H1 (cell line): ENCODE measurements around the gene ATP6V0A4. TPM values are rescaled to one million over a fixed set of nuclear protein-coding genes. Genes with fewer than 3 reads are reported as not detected.
A peak's percentile ranks its signal among the peaks of the same experiment; 100 is the strongest.

Experiments used
- CTCF ChIA-PET: fragments of 300-600 bp; sonication (Branson Sonifier 250); formaldehyde crosslinking; loops from one replicate; lab custom pipeline; 2021; ENCODE audit not compliant: partially characterized antibody; lab: Charles Lee
- POLR2A ChIA-PET: fragments of 300-600 bp; sonication (Branson Sonifier 250); formaldehyde crosslinking; loops from one replicate; lab custom pipeline; 2021; ENCODE audit warnings: inconsistent platforms; ENCODE audit not compliant: partially characterized antibody; lab: Charles Lee
- DNase-seq, 2 experiments: peaks; one replicate each; pipeline versions ENCODE4 v3.0.0 to v3.0.0-alpha.2; 2010 to 2022; ENCODE audit warnings: low spot score in 2 of 2, low read depth in 1 of 2, mixed read lengths in 1 of 2
- FAIRE-seq: peaks from 2 replicates; lab custom pipeline; 2011; peaks lifted over from hg19 to GRCh38; lab: Jason Lieb, UNC
- H2AFZ ChIP-seq: 2 replicates; pipeline ENCODE4 v1.8.1; 2012; ENCODE audit warnings: low read length, inconsistent platforms
- H2AK5ac ChIP-seq: 2 replicates; pipeline ENCODE4 v1.6.1; 2013; ENCODE audit warnings: low read depth, low read length
- H2BK120ac ChIP-seq: replicated peaks from 2 replicates; pipeline ENCODE3; 2013; ENCODE audit warnings: low read depth, low read length, inconsistent platforms
- H2BK12ac ChIP-seq: 2 replicates; pipeline ENCODE4 v1.6.1; 2013; ENCODE audit warnings: low read depth, low read length
- H2BK15ac ChIP-seq: 2 replicates; pipeline ENCODE4 v1.6.1; 2013; ENCODE audit warnings: low read length
- H2BK20ac ChIP-seq: 2 replicates; pipeline ENCODE4 v1.6.1; 2013; ENCODE audit warnings: low read length
- H2BK5ac ChIP-seq: 2 replicates; pipeline ENCODE4 v1.6.1; 2013; ENCODE audit warnings: low read depth, low read length
- H3K14ac ChIP-seq: 2 replicates; pipeline ENCODE4 v1.6.1; 2013; ENCODE audit warnings: inconsistent platforms; ENCODE audit not compliant: insufficient read length
- H3K18ac ChIP-seq: 2 replicates; pipeline ENCODE4 v1.6.1; 2013; ENCODE audit warnings: low read length; ENCODE audit errors: extremely low read depth
- H3K23ac ChIP-seq: 2 replicates; pipeline ENCODE4 v1.6.1; 2013; ENCODE audit warnings: inconsistent platforms; ENCODE audit not compliant: insufficient read length
- H3K23me2 ChIP-seq: 2 replicates; pipeline ENCODE4 v1.6.1; 2013; ENCODE audit warnings: low read depth, low read length
- H3K27ac ChIP-seq: 2 replicates; pipeline ENCODE4 v1.6.1; 2011; ENCODE audit warnings: low read depth, low read length, inconsistent platforms
- H3K27me3 ChIP-seq, 4 experiments: replicated peaks in 1 of 4; 1 replicate in 1 of 4; 2 replicates in 3 of 4; pipeline versions ENCODE4 v1.6.1 to v1.8.1; 2011 to 2013; ENCODE audit warnings: low read length in 3 of 4, mild to moderate bottlenecking in 3 of 4, inconsistent platforms in 2 of 4, mixed read lengths in 2 of 4, moderate library complexity in 1 of 4; ENCODE audit not compliant: control insufficient read depth in 3 of 4, insufficient read depth in 3 of 4; ENCODE audit errors: extremely low read depth in 1 of 4
- H3K36me3 ChIP-seq, 4 experiments: 2 replicates each; pipeline versions ENCODE4 v1.6.1 to v1.8.1; 2011 to 2013; ENCODE audit warnings: mild to moderate bottlenecking in 4 of 4, low read length in 3 of 4, moderate library complexity in 2 of 4, control low read depth in 1 of 4, inconsistent platforms in 1 of 4; ENCODE audit not compliant: insufficient read depth in 4 of 4, control insufficient read depth in 2 of 4
- H3K4ac ChIP-seq: replicated peaks from 2 replicates; pipeline ENCODE3; 2013; ENCODE audit warnings: low read length, low read depth, mixed read lengths, inconsistent platforms; ENCODE audit not compliant: insufficient read length
- H3K4me1 ChIP-seq, 4 experiments: replicated peaks in 1 of 4; 1 replicate in 1 of 4; 2 replicates in 3 of 4; pipeline versions ENCODE4 v1.6.1 to v1.8.1; 2011 to 2013; ENCODE audit warnings: low read length in 3 of 4, inconsistent platforms in 2 of 4, mixed read lengths in 1 of 4; ENCODE audit not compliant: insufficient read depth in 4 of 4, control insufficient read depth in 3 of 4
- H3K4me2 ChIP-seq, 2 experiments: 2 replicates each; pipeline versions ENCODE4 v1.6.1 to v1.8.1; 2011 to 2013; ENCODE audit warnings: low read depth in 2 of 2, low read length in 2 of 2, control low read depth in 1 of 2, inconsistent platforms in 1 of 2, mild to moderate bottlenecking in 1 of 2; ENCODE audit not compliant: insufficient read depth in 1 of 2
- H3K4me3 ChIP-seq, 4 experiments: fragments of 200-600, 300-600 bp in 1 of 4; sonication (generic), shearing (Covaris generic), sonication (Bioruptor Twin) in 1 of 4; 2 replicates each; pipeline versions ENCODE4 v1.5.1 to v1.8.1; 2011 to 2016; ENCODE audit warnings: low read length in 4 of 4, low read depth in 3 of 4, control low read depth in 2 of 4, inconsistent platforms in 2 of 4, mild to moderate bottlenecking in 2 of 4, mixed read lengths in 1 of 4, moderate library complexity in 1 of 4; ENCODE audit not compliant: insufficient read depth in 2 of 4; ENCODE audit errors: extremely low read depth in 1 of 4
- H3K56ac ChIP-seq: replicated peaks from 2 replicates; pipeline ENCODE3; 2013; ENCODE audit warnings: low read depth, mild to moderate bottlenecking, mixed read lengths, low read length, inconsistent platforms; ENCODE audit not compliant: insufficient read length
- H3K79me1 ChIP-seq: 2 replicates; pipeline ENCODE4 v1.6.1; 2013; ENCODE audit warnings: low read depth, low read length, control low read depth
- H3K79me2 ChIP-seq, 2 experiments: 2 replicates each; pipeline versions ENCODE4 v1.6.1 to v1.8.1; 2012 to 2013; ENCODE audit warnings: low read length in 2 of 2, mild to moderate bottlenecking in 2 of 2, inconsistent platforms in 1 of 2; ENCODE audit not compliant: insufficient read depth in 2 of 2, control insufficient read depth in 1 of 2
- H3K9ac ChIP-seq, 4 experiments: replicated peaks in 1 of 4; 1 replicate in 1 of 4; 2 replicates in 3 of 4; pipeline versions ENCODE4 v1.6.1 to v1.8.1; 2011 to 2013; ENCODE audit warnings: low read depth in 3 of 4, low read length in 3 of 4, control low read depth in 2 of 4, mild to moderate bottlenecking in 2 of 4, moderate library complexity in 2 of 4, inconsistent platforms in 1 of 4; ENCODE audit errors: extremely low read depth in 1 of 4
- H3K9me3 ChIP-seq, 2 experiments: 2 replicates each; pipeline versions ENCODE4 v1.6.1 to v1.8.1; 2012 to 2013; ENCODE audit warnings: mild to moderate bottlenecking in 2 of 2, moderate library complexity in 2 of 2, control low read depth in 1 of 2, inconsistent platforms in 1 of 2, low read depth in 1 of 2, low read length in 1 of 2, mixed read lengths in 1 of 2; ENCODE audit not compliant: insufficient read depth in 2 of 2
- H4K20me1 ChIP-seq, 2 experiments: replicated peaks in 1 of 2; 2 replicates each; pipeline versions ENCODE3 to v1.8.1; 2011 to 2013; ENCODE audit warnings: inconsistent platforms in 2 of 2, low read length in 2 of 2, mild to moderate bottlenecking in 1 of 2; ENCODE audit not compliant: insufficient read depth in 2 of 2, control insufficient read depth in 1 of 2
- H4K5ac ChIP-seq: 2 replicates; pipeline ENCODE4 v1.6.1; 2013; ENCODE audit warnings: low read length, low read depth, mixed read lengths, inconsistent platforms; ENCODE audit not compliant: insufficient read length
- H4K8ac ChIP-seq: 2 replicates; pipeline ENCODE4 v1.8.0; 2013; ENCODE audit warnings: mild to moderate bottlenecking, moderate library complexity, low read length, inconsistent platforms; ENCODE audit not compliant: insufficient read depth; ENCODE audit errors: extremely low read depth
- H4K91ac ChIP-seq: replicated peaks from 2 replicates; pipeline ENCODE3; 2013; ENCODE audit warnings: low read length, mixed read lengths, inconsistent platforms; ENCODE audit not compliant: insufficient read length
- CEBPB ChIP-seq: IDR thresholded peaks from 2 replicates; pipeline ENCODE4 v1.6.1; 2012; ENCODE audit warnings: low read depth, low read length
- YY1 ChIP-seq: IDR thresholded peaks from 2 replicates; pipeline ENCODE4 v1.6.1; 2011; ENCODE audit warnings: low read depth, mild to moderate bottlenecking, low read length
- WGBS, 2 experiments: shearing (Covaris generic) in 1 of 2; methylation state at CpG; one replicate each; pipeline versions ENCODE4 v1.1.6 to v1.1.7; 2013 to 2015; ENCODE audit warnings: low lambda C conversion rate in 2 of 2, mixed read lengths in 2 of 2, inconsistent platforms in 1 of 2, low coverage in 1 of 2, missing lambda C conversion rate in 1 of 2; ENCODE audit not compliant: insufficient replicate concordance in 2 of 2, insufficient coverage in 1 of 2, insufficient read length in 1 of 2; ENCODE audit errors: extremely low coverage in 1 of 2, missing lambda C conversion rate in 1 of 2; 5-methylcytosine and 5-hydroxymethylcytosine counted together
- polyA plus RNA-seq, 7 experiments: library from polyadenylated mRNA; depleted of rRNA in 3 of 7; stranded (reverse) in 5 of 7; unstranded in 2 of 7; fragments of >200 nt in 5 of 7; fragments of 200-250 nt in 2 of 7; gene quantifications; 1 replicate in 5 of 7; 2 replicates in 1 of 7; 4 replicates in 1 of 7; pipeline versions ENCODE4 v1.2.1 to v1.2.3, GENCODE V29; 2011 to 2013; ENCODE audit warnings: missing spikeins in 2 of 7, mixed read lengths in 2 of 7
- total RNA-seq: library from RNA; stranded (reverse); fragmentation: NEBNext Ultra II Directional; extraction: Animal tissue kit (Norgen Biotek cat#: 25700); gene quantifications from 2 replicates; pipeline ENCODE4 v1.2.1, GENCODE V29; 2021
- TF ChIP-seq, protein P1 (sequence below), 3 experiments: IDR thresholded peaks; 1 replicate in 2 of 3; 2 replicates in 1 of 3; pipeline versions ENCODE4 v1.5.1 to v1.6.1; 2011; ENCODE audit warnings: low read length in 3 of 3, mild to moderate bottlenecking in 3 of 3, inconsistent platforms in 2 of 3, low read depth in 1 of 3, moderate library complexity in 1 of 3; ENCODE audit not compliant: insufficient read depth in 1 of 3; ENCODE audit errors: control extremely low read depth in 1 of 3
- TF ChIP-seq, protein P2 (sequence below): IDR thresholded peaks from 2 replicates; pipeline ENCODE4 v1.6.1; 2011; ENCODE audit warnings: low read length, improper control_type of control experiment

The ATP6V0A4 gene
- total and polyA plus RNA-seq, 2 of the 8 experiments (the other 6 are each of a cell fraction or from before 2014, with no cell fraction given), result 0.47 to 1.6 TPM

DNA sequence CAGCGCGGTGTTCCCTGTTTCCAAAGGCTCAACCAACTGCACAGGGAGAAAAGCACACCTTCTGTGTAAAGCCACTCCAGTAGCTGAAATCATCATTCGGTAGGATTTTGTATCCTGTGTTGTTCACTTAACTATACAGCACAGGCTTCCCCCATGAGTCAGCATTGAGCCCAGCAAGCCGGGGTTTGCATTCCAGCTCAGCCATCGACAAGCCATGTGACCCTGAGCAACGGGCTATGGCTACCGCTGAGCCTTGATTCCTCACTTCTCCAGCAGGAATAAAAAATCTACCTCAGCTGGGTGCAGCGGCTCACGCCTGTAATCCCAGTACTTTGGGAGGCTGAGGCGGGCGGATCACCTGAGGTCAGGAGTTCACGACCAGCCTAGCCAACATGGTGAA is 44.1 kb upstream of the ATP6V0A4 start:
- DNase-seq, result peak; percentile 31 to 52
- Histone ChIP-seq H3K79me1 (no peaks in the 10 kb centered on the region), H2BK120ac (no peak overlapping the region), H2AK5ac (no peak overlapping the region), H2BK12ac (no peak overlapping the region; the same call in none of the 2 replicates), H4K5ac (no peak overlapping the region), H3K56ac (no peak overlapping the region), H4K20me1 (no peaks in the 10 kb centered on the region), H3K9ac (no peak overlapping the region), H2BK5ac (peak overlapping the region; percentile 18; the same call in 1 of the 2 replicates), H3K4me3 (no peak overlapping the region), H3K79me2 (no peaks in the 10 kb centered on the region), H3K9me3 (no peaks in the 10 kb centered on the region), H3K14ac (no peak overlapping the region), H3K36me3 (peaks cover 0 to 17% (median 4%) of the 10 kb centered on the region in 4 experiments; a peak in 2 of 8 replicates), H3K4ac (no peak overlapping the region), H3K4me1 (peaks cover 0 to 5% (median 2%) of the 10 kb centered on the region in 4 experiments; a peak in 2 of 7 replicates), H4K91ac (peak overlapping the region; percentile 12), H2BK15ac (no peak overlapping the region), H3K27me3 (no peaks in the 10 kb centered on the region), H3K27ac (no peak overlapping the region), H2AFZ (peak overlapping the region; percentile 67; the same call in 1 of the 2 replicates), H3K23me2 (no peaks in the 10 kb centered on the region), H3K18ac (peak overlapping the region; percentile 39; the same call in 1 of the 2 replicates), H4K8ac (no peak overlapping the region), H2BK20ac (no peak overlapping the region), H3K23ac (no peak overlapping the region), H3K4me2 (no peak overlapping the region)
- ChIA-PET POLR2A (no interaction called here), CTCF (interaction anchor here (0.9 kb wide), 1 partner anchor 8 kb away, joined by 3 read pairs; no protein-coding TSS in a partner anchor)
- no peak for FAIRE-seq
- WGBS, 2 experiments, result 88% methylated on average over 12 of the region's 12 CpGs; no CpG with 5 or more reads in 1 of the 2 experiments
- TF ChIP-seq, protein P1, sequence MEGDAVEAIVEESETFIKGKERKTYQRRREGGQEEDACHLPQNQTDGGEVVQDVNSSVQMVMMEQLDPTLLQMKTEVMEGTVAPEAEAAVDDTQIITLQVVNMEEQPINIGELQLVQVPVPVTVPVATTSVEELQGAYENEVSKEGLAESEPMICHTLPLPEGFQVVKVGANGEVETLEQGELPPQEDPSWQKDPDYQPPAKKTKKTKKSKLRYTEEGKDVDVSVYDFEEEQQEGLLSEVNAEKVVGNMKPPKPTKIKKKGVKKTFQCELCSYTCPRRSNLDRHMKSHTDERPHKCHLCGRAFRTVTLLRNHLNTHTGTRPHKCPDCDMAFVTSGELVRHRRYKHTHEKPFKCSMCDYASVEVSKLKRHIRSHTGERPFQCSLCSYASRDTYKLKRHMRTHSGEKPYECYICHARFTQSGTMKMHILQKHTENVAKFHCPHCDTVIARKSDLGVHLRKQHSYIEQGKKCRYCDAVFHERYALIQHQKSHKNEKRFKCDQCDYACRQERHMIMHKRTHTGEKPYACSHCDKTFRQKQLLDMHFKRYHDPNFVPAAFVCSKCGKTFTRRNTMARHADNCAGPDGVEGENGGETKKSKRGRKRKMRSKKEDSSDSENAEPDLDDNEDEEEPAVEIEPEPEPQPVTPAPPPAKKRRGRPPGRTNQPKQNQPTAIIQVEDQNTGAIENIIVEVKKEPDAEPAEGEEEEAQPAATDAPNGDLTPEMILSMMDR (IDR thresholded peaks at IDR 0.05; ENCODE audit: control extremely low read depth in 1 of 3, insufficient read depth in 1 of 3, low read depth in 1 of 3, low read length in 3 of 3), result no peak
- TF ChIP-seq, protein P2, sequence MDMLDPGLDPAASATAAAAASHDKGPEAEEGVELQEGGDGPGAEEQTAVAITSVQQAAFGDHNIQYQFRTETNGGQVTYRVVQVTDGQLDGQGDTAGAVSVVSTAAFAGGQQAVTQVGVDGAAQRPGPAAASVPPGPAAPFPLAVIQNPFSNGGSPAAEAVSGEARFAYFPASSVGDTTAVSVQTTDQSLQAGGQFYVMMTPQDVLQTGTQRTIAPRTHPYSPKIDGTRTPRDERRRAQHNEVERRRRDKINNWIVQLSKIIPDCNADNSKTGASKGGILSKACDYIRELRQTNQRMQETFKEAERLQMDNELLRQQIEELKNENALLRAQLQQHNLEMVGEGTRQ, result peak; percentile 49; the same call in 1 of the 2 replicates
- TF ChIP-seq YY1 (0 out of 2 replicates have a peak, but pooled peaks have one; percentile 36), CEBPB (no peak)
